Ishikawa (cell line): ENCODE measurements around the gene TMEM120B.

Source experiments
- EGR1 ChIP-seq: IDR thresholded peaks from 2 replicates; pipeline ENCODE4 v1.6.1; 2012
- EP300 ChIP-seq: IDR thresholded peaks from 2 replicates; pipeline ENCODE4 v1.6.1; 2012; ENCODE audit warnings: borderline replicate concordance
- FOXM1 ChIP-seq: IDR thresholded peaks from 2 replicates; pipeline ENCODE4 v1.6.1; 2012; ENCODE audit warnings: low read depth, borderline replicate concordance
- NFIC ChIP-seq: IDR thresholded peaks from 2 replicates; pipeline ENCODE4 v1.6.1; 2012
- RAD21 ChIP-seq: IDR thresholded peaks from 2 replicates; pipeline ENCODE4 v1.6.1; 2012; ENCODE audit warnings: low read depth
- TAF1 ChIP-seq: IDR thresholded peaks from 2 replicates; pipeline ENCODE4 v1.6.1; 2012; ENCODE audit warnings: low read depth, mild to moderate bottlenecking
- ZBTB7A ChIP-seq: IDR thresholded peaks from 2 replicates; pipeline ENCODE4 v1.6.1; 2012; ENCODE audit warnings: low read depth
- TF ChIP-seq, protein P1 (sequence below): IDR thresholded peaks from 2 replicates; pipeline ENCODE4 v1.6.1; 2012

DNA sequence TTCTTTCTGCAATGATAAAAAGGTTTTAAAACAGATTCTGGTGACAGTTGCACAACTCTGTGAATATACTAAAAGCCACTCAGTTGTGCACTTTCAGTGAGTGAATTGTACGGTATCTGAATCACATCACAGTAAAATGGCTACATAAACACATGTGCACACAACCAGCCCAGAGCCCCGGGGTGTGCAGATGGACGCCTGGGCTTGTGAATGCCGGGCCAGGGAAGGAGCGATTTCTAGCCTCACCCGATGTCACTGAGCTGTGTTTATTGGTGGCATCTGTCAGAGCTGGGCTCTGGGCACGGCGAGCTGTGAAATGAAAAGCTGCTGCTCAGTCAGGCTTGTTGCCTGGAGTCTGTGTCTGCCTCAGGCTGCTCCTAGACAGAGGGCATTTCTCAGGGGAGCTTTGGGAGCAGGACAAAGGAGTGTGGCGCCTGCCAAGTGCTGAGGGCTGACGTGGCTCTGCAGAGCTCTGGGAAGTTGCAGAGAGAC is 55.0 kb downstream of the TMEM120B start:
- TF ChIP-seq, protein P1, sequence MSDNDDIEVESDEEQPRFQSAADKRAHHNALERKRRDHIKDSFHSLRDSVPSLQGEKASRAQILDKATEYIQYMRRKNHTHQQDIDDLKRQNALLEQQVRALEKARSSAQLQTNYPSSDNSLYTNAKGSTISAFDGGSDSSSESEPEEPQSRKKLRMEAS: no peak
- TF ChIP-seq TAF1: no peak
- no peak for TF ChIP-seq EP300
- TF ChIP-seq EGR1: no peak
- TF ChIP-seq FOXM1: no peak
- TF ChIP-seq NFIC: no peak
- TF ChIP-seq RAD21: no peak
- no peak for TF ChIP-seq ZBTB7A
